Glutamatergic neuron (in vitro differentiated cells): ENCODE data around the gene CFAP299. TPM values are rescaled to one million over a fixed set of nuclear protein-coding genes. Genes with fewer than 3 reads are reported as not detected.
"Not testable (repeated sequence)": the region's sequence is repeated elsewhere in the genome, so short reads cannot be mapped to it uniquely, and the experiment has no call there.

Source experiments
- DNase-seq: peaks from one replicate; pipeline ENCODE4 v3.0.0; 2022
- H3K27ac Mint-ChIP-seq: one replicate; pipeline ENCODE4 v1.8.0; 2020; ENCODE audit warnings: mild to moderate bottlenecking, mixed read lengths, inconsistent platforms; ENCODE audit not compliant: unreplicated experiment
- H3K27me3 Mint-ChIP-seq: one replicate; pipeline ENCODE4 v1.8.0; 2020; ENCODE audit warnings: mild to moderate bottlenecking, moderate library complexity, mixed read lengths, inconsistent platforms; ENCODE audit not compliant: unreplicated experiment
- H3K36me3 Mint-ChIP-seq: one replicate; pipeline ENCODE4 v1.8.0; 2020; ENCODE audit warnings: mild to moderate bottlenecking, mixed read lengths, inconsistent platforms; ENCODE audit not compliant: unreplicated experiment
- H3K4me1 Mint-ChIP-seq: one replicate; pipeline ENCODE4 v1.8.0; 2020; ENCODE audit warnings: mild to moderate bottlenecking, low read depth, mixed read lengths, inconsistent platforms; ENCODE audit not compliant: unreplicated experiment
- H3K4me3 Mint-ChIP-seq: one replicate; pipeline ENCODE4 v1.8.0; 2020; ENCODE audit warnings: mild to moderate bottlenecking, mixed read lengths, inconsistent platforms; ENCODE audit not compliant: unreplicated experiment
- H3K9me3 Mint-ChIP-seq: one replicate; pipeline ENCODE4 v1.8.0; 2020; ENCODE audit warnings: mild to moderate bottlenecking, moderate library complexity, mixed read lengths, inconsistent platforms; ENCODE audit not compliant: unreplicated experiment
- total RNA-seq: library from RNA; stranded (reverse); fragmentation: NEBNext Ultra II Directional; extraction: Animal tissue kit (Norgen Biotek cat#: 25700); gene quantifications from one replicate; pipeline ENCODE4 v1.2.1, GENCODE V29; 2021; ENCODE audit not compliant: unreplicated experiment
- TF ChIP-seq, protein P1 (sequence below): fragments of 200-600 bp; sonication (generic); IDR thresholded peaks from one replicate; pipeline ENCODE4 v1.5.0; 2021; ENCODE audit not compliant: partially characterized antibody, unreplicated experiment

Gene CFAP299
- total RNA-seq, 1 donor from 2014 or later: not detected

DNA sequence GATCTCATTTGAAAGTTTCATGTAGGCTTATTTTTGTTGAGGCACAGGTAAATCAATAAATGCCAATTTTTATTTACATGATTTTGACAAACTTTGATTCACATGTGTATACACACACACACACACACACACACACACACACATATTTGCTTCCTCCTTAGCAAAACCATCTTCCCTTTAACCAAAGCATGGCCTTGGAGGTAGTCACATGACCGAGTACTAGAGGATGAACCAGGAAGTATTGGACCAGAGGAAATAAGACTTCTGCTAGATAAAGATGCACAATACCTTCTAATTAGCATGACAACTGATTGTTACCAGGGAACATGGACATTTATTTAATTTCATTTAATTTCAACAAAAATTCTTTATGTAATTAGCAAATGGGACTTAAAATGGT is 23.4 kb upstream of the CFAP299 start:
- no peaks in the 10 kb centered on the region for H3K36me3 Mint-ChIP-seq
- DNase-seq: no peak
- H3K9me3 Mint-ChIP-seq: peaks cover 2% of the 10 kb centered on the region
- TF ChIP-seq, protein P1, sequence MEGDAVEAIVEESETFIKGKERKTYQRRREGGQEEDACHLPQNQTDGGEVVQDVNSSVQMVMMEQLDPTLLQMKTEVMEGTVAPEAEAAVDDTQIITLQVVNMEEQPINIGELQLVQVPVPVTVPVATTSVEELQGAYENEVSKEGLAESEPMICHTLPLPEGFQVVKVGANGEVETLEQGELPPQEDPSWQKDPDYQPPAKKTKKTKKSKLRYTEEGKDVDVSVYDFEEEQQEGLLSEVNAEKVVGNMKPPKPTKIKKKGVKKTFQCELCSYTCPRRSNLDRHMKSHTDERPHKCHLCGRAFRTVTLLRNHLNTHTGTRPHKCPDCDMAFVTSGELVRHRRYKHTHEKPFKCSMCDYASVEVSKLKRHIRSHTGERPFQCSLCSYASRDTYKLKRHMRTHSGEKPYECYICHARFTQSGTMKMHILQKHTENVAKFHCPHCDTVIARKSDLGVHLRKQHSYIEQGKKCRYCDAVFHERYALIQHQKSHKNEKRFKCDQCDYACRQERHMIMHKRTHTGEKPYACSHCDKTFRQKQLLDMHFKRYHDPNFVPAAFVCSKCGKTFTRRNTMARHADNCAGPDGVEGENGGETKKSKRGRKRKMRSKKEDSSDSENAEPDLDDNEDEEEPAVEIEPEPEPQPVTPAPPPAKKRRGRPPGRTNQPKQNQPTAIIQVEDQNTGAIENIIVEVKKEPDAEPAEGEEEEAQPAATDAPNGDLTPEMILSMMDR: no peak
- no peak overlapping the region for H3K27ac Mint-ChIP-seq
- no peak overlapping the region for H3K4me3 Mint-ChIP-seq
- peaks cover 3% of the 10 kb centered on the region for H3K27me3 Mint-ChIP-seq
- no peaks in the 10 kb centered on the region for H3K4me1 Mint-ChIP-seq

DNA sequence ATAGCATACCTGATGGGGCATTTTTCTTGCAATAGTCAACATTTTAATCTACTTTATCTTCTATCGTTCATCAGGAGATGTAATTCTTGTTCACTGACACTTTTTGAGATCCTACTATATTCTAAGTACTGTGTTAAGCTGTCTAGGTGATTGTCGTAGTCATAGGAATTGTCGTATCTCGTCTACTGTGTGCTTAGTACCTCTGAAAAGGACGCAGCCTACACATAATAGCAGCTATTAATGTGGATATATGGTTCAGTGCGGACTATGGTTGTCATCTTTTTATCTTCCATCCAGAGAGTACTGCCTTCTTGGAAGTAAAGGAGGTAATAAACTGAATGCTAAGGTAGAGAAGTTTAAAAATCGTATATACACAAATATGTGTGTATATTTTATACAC is 21.9 kb upstream of the CFAP299 start:
- TF ChIP-seq, protein P1: no peak
- Mint-ChIP-seq H3K4me3 (no peak overlapping the region), H3K4me1 (no peaks in the 10 kb centered on the region), H3K27ac (no peak overlapping the region), H3K27me3 (peaks cover 5% of the 10 kb centered on the region), H3K9me3 (no peaks in the 10 kb centered on the region), H3K36me3 (no peaks in the 10 kb centered on the region)
- DNase-seq: no peak

DNA sequence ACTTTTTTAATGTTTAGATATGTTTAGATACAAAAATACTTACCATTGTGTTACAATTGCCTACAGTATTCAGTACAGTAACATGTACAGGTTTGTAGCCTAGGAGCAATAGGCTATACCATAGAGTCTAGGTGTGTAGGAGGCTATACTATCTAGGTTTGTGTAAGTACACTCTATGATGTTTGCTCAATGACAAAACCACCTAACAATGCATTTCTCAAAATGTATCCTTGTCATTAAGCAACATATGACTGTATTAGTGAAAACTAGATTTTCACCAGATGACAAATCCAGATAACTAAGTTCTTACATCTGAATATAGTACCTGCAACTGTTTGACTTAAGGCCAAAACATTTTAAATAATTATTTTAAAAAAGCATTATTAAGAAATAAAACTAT is 19.7 kb upstream of the CFAP299 start:
- not testable (repeated sequence) for H3K27me3 Mint-ChIP-seq, H3K27ac Mint-ChIP-seq, H3K9me3 Mint-ChIP-seq, H3K4me3 Mint-ChIP-seq, DNase-seq, H3K36me3 Mint-ChIP-seq, H3K4me1 Mint-ChIP-seq

DNA sequence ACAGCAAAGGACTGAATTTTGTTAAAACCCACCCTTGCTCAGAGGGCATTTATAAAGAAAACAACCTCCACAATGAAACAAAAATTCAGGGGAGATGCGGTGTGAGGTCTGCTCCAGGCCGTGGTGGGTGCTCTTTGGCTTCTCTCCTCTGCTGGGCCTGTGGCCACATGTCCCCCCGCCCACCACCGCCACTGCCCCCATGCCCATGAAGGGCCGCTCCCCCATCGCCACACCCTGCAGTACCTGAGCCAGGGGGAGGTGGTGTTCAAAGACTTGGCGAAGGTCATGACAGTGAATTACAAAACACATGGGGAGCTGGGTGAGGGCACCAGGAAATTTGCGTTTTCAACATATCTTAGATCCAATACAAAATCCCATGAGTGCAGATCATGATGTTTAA is 14.2 kb upstream of the CFAP299 start:
- H3K27ac Mint-ChIP-seq: no peak overlapping the region
- no peaks in the 10 kb centered on the region for H3K9me3 Mint-ChIP-seq
- TF ChIP-seq, protein P1: no peak
- peaks cover 5% of the 10 kb centered on the region for H3K27me3 Mint-ChIP-seq
- H3K4me1 Mint-ChIP-seq: no peaks in the 10 kb centered on the region
- H3K4me3 Mint-ChIP-seq: no peak overlapping the region
- no peaks in the 10 kb centered on the region for H3K36me3 Mint-ChIP-seq
- DNase-seq: no peak

DNA sequence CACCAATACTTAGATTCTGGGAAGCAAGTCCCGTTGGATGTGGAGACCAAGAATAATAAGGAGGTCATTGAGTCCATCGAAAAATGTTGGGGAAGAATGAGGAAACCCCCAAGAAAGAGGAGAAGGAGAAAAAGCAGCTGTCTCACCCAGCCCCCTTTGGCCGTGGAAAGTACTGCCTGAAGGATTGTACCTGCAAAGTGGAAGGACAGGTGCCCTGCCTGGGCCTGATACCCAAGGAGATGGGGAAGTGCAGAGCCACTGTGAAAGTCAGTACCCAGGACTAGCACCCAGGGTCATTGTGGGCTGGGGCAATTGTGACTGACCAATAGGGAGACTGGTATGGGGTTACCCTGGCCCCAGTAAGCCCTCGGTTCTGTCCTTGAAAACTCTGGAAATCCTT is 13.8 kb upstream of the CFAP299 start:
- Mint-ChIP-seq H3K9me3 (no peaks in the 10 kb centered on the region), H3K4me3 (no peak overlapping the region), H3K36me3 (no peaks in the 10 kb centered on the region), H3K4me1 (no peaks in the 10 kb centered on the region), H3K27me3 (peaks cover 5% of the 10 kb centered on the region), H3K27ac (no peak overlapping the region)
- TF ChIP-seq, protein P1: no peak
- DNase-seq: no peak

DNA sequence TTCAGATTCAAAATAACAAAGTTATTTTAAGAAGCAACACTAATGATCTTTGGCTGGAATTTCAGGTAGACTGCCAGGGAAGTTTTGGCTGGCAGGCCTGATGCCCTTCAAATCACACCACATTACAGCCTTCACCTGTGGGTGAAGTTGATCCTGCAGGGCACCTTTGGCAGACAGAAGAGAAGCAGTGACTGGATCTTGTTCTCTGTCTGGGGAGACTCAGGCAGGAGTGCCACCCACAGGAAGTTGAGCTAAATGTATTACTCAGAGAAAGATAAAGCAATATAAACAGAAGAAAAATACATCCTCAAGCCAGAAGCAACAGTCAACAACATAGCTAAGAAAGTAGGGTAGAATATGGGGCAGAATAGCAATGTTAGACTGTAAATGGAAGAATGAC is 12.8 kb upstream of the CFAP299 start:
- H3K36me3 Mint-ChIP-seq: no peaks in the 10 kb centered on the region
- H3K4me1 Mint-ChIP-seq: no peaks in the 10 kb centered on the region
- TF ChIP-seq, protein P1: no peak
- peaks cover 5% of the 10 kb centered on the region for H3K27me3 Mint-ChIP-seq
- H3K9me3 Mint-ChIP-seq: no peaks in the 10 kb centered on the region
- H3K4me3 Mint-ChIP-seq: no peak overlapping the region
- H3K27ac Mint-ChIP-seq: no peak overlapping the region
- no peak for DNase-seq
